Activated naive CD4-positive, alpha-beta T cell treated with anti-CD3 and anti-CD28 coated beads, Interleukin-2, amount 10 ng/mL, durations not matched to agents 7 days and 5 days (primary cell): ENCODE measurements around the gene STPG1.
A peak's percentile ranks its signal among the peaks of the same experiment; 100 is the strongest.
"Not testable (repeated sequence)": the region's sequence is repeated elsewhere in the genome, so short reads cannot be mapped to it uniquely, and the experiment has no call there.

Experiments
- CTCF ChIA-PET: fragments of 350-600 bp; sonication (Branson Sonifier 250); formaldehyde crosslinking; loops from one replicate; lab custom pipeline; 2021; ENCODE audit warnings: antibody characterized with exemption; lab: Charles Lee
- DNase-seq: peaks from one replicate; pipeline ENCODE4 v3.0.0-alpha.2; 2020
- H3K27ac Mint-ChIP-seq: one replicate; pipeline ENCODE4 v1.8.0; 2021; ENCODE audit warnings: mild to moderate bottlenecking, moderate library complexity, mixed read lengths
- H3K27me3 Mint-ChIP-seq: one replicate; pipeline ENCODE4 v1.8.0; 2021; ENCODE audit warnings: mild to moderate bottlenecking, mixed read lengths
- H3K36me3 Mint-ChIP-seq: one replicate; pipeline ENCODE4 v1.8.0; 2021; ENCODE audit warnings: mixed read lengths
- H3K4me1 Mint-ChIP-seq: one replicate; pipeline ENCODE4 v1.8.0; 2021; ENCODE audit warnings: mixed read lengths
- H3K4me3 Mint-ChIP-seq: one replicate; pipeline ENCODE4 v1.8.0; 2021; ENCODE audit warnings: mild to moderate bottlenecking, moderate library complexity, mixed read lengths
- H3K9me3 Mint-ChIP-seq: one replicate; pipeline ENCODE4 v1.8.0; 2021; ENCODE audit warnings: mixed read lengths

STPG1 gene, protein sequence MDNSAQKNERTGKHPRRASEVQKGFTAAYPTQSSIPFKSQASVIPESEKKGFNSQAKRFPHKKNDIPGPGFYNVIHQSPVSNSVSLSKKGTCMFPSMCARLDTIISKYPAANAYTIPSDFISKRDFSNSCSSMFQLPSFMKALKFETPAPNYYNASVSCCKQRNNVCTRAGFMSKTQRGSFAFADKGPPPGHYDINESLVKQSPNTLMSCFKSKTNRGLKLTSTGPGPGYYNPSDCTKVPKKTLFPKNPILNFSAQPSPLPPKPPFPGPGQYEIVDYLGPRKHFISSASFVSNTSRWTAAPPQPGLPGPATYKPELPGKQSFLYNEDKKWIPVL

DNA sequence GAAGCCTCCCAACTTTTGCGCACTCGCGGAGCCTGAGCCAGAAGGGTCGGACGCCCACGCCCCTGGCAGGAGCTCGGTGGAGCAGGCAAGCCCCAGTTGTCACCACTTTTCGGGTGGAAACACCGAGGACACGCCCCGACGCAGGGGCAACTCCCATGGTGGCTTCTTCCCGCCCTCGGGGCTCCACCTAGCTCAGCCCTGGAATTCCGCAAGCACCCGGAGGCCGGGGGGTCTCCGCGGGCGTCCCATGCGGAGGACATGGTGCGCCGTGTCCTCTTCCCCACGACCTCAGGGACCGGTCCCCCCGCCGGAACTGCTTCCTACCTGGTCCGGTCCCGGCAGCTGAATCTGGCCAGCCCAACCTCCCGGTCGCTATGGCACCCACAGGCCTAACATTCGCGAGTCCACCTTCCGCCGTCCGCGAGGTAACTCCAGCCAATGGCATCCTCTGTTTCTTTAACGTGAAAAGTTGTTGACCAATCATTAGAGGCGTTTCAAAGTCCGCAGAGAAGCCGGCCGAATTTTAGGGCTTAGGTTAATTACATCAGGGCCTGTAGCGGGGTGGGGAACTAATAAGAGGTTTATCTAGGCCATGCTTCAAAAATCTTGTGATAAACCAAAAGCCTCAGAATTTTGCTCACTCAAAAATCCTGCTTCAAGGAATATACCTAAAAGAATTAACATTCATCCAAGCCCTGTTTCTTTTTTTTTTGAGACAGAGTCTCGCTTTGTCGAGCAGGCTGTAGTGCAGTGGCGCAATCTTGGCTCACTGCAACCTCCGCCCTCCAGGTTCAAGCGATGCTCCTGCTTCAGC is at the start of gene STPG1:
Gene STPG1 (minus strand): TSS at position 433 of the 814 bp plus-strand sequence. CDS start 12,394 bp downstream, outside the sequence.
- Mint-ChIP-seq H3K36me3 (peaks cover 16% of the 10 kb centered on the region), H3K27me3 (no peaks in the 10 kb centered on the region), H3K9me3 (no peaks in the 10 kb centered on the region), H3K4me1 (peaks cover 55% of the 10 kb centered on the region), H3K4me3 (peak within 1 kb of the TSS; percentile 86), H3K27ac (peak within 1 kb of the TSS; percentile 81)
- peak; percentile 87 for DNase-seq
- CTCF ChIA-PET: interaction anchor here (1.0 to 5.4 kb wide), 9 partner anchors 22 to 275 kb away, joined by 3 to 72 read pairs (median 13); no protein-coding TSS in a partner anchor

DNA sequence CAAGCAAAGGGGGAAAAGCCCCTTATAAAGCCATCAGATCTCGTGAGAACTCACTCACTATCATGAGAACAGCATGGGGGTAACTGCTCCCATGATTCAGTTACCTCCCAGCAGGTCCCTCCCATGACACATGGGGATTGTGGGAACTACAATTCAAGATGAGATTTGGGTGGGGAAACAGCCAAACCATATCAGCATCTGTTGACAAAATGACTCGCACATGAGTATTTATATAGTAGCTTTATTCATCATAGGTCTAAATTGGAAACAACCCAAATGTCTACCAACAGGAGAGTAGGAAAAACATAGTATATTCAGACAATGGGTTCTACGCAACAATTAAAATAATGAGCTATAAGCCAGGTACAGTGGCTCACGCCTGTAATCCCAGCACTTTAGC is 48.5 kb upstream of the STPG1 start:
- H3K27ac Mint-ChIP-seq, DNase-seq, CTCF ChIA-PET, H3K4me3 Mint-ChIP-seq, H3K27me3 Mint-ChIP-seq: not testable (repeated sequence)
- Mint-ChIP-seq H3K9me3 (peaks cover 15% of the 10 kb centered on the region), H3K36me3 (peaks cover 84% of the 10 kb centered on the region), H3K4me1 (peaks cover 21% of the 10 kb centered on the region)

DNA sequence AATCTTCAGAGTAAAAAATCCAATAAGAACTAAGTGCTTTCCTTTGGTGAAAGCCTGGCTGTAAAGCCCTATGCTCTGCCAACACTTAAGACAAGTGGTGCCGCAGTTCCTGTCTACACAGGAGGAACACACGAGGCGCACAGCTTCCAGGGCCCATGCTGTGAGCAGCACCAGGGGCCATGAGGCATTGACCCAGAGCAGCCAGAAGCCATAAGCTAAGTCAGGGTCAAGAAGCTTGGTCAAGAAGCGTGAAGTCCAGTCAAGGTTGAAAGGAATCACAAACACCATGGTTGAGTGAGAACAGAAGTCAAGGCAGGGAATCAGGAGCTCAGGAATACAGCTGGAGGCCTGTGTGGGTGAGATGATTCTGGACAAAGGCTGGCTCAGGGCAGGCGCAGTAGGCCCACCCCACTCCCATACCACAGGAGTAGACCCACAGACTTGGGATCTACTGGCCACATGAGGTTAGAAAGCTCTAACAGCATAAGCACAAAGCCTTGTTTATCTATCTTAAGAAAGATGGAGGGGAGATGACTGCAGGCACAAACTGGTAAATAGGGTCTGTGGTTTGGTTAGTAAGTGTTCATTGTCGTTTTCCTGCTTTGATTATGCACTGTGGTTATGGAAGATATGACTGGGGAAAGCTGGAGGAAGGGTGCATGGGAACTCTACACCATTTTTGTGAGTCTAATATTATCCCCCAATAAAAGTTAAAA is 46.1 kb upstream of the STPG1 start:
- peaks cover 6% of the 10 kb centered on the region for H3K4me1 Mint-ChIP-seq
- peaks cover 15% of the 10 kb centered on the region for H3K9me3 Mint-ChIP-seq
- no peak for DNase-seq
- no peaks in the 10 kb centered on the region for H3K27me3 Mint-ChIP-seq
- H3K27ac Mint-ChIP-seq: no peak overlapping the region
- peaks cover 81% of the 10 kb centered on the region for H3K36me3 Mint-ChIP-seq
- CTCF ChIA-PET: interaction anchor here (0.7 to 1.6 kb wide), 4 partner anchors 17 to 128 kb away, joined by 3 to 4 read pairs (median 4); no protein-coding TSS in a partner anchor
- H3K4me3 Mint-ChIP-seq: no peak overlapping the region

DNA sequence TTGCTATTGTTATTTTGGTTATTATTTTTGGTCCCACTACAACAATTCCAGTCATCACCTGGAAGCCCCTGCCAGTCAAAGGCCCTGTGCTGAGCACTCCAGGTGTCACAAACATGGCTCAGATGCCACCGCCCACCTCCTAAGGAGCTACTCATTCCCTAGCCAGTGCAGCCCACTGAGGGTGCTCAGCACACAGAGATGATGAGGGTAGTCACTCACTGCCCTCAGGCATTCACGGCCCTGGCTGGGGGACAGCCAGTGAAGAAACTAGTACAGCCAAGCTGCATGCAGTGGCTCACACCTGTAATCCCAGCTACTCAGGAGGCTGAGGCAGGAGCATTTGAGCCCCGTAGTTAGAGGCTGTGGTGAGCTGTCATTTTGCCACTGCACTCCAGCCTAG is 44.3 kb upstream of the STPG1 start:
- Mint-ChIP-seq H3K4me1 (no peaks in the 10 kb centered on the region), H3K4me3 (no peak overlapping the region), H3K27ac (no peak overlapping the region), H3K27me3 (no peaks in the 10 kb centered on the region), H3K36me3 (peaks cover 83% of the 10 kb centered on the region), H3K9me3 (peaks cover 15% of the 10 kb centered on the region)
- CTCF ChIA-PET: interaction anchor here (0.5 to 1.6 kb wide), 3 partner anchors 9 to 68 kb away, joined by 3 to 5 read pairs (median 3); no protein-coding TSS in a partner anchor
- DNase-seq: no peak

DNA sequence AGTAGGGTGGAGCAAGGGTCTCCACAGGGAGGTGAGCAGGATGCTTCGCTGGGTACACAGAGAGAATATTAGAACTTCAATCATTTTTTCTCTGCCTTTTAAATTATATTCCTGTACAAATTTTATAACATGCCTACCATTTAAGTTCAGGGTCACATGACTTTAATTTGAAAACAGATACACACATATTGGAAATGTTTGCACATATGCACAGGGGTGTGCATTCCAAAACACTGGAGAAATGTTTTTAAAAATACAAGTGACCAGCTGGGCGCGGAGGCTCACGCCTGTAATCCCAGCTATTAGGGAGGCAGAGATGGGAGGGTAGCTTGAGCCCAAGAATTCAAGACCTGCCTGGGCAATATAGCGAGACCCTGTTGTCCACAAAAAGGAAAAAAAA is 41.7 kb upstream of the STPG1 start:
- Mint-ChIP-seq H3K27me3 (no peaks in the 10 kb centered on the region), H3K4me1 (no peaks in the 10 kb centered on the region), H3K36me3 (peaks cover 79% of the 10 kb centered on the region), H3K9me3 (no peaks in the 10 kb centered on the region), H3K27ac (no peak overlapping the region), H3K4me3 (no peak overlapping the region)
- DNase-seq: no peak
- CTCF ChIA-PET: interaction anchor here (0.7 kb wide), 1 partner anchor 69 kb away, joined by 4 read pairs; no protein-coding TSS in a partner anchor

DNA sequence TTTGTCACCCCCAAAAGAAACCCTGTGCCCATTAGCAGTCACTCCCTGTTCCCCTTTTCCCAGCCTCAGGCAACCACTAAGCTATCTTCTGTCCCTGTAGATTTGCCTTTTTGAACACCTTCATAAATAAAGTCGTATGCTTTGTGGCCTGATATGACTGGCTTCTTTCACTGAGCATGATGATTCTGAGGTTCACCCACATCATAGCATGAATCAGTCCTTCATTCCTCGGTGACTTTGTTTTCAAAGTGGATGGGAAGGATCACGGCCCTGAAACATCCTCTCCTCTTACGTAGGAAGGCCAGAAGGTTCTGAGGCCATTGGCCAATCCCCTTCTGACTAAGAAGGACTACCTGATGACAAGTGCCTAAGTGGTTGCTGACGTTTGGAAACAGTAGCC is 41.1 kb upstream of the STPG1 start:
- Mint-ChIP-seq H3K27ac (no peak overlapping the region), H3K4me3 (no peak overlapping the region), H3K9me3 (no peaks in the 10 kb centered on the region), H3K36me3 (peaks cover 79% of the 10 kb centered on the region), H3K4me1 (no peaks in the 10 kb centered on the region), H3K27me3 (no peaks in the 10 kb centered on the region)
- DNase-seq: no peak
- CTCF ChIA-PET: no interaction called here

DNA sequence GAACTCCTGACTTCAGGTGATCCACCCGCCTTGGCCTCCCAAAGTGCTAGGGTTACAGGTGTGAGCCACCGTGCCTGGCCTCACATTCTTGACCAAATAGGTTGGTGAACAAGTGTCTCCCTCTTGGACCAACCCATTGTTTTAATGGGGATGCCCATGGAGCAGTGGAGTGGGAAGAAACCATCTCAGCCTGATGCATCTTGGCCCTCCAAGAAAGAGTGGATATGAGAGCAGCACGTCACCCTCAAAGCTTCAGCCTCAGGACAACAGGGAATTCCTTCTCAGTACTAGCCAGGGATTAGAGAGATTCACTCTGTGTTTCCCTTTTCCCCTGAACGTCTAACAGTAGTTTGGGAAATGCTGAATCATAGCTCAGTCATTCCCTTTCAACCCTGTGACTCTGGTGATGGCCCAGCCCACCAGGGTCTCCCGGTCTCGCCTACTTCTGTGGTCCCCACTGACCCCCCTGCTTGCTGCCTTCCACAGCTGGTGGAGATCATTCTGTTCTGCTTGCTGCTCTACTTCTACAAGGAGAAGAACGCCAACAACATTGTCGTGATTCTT is 39.4 kb upstream of the STPG1 start:
- no peak overlapping the region for H3K27ac Mint-ChIP-seq

DNA sequence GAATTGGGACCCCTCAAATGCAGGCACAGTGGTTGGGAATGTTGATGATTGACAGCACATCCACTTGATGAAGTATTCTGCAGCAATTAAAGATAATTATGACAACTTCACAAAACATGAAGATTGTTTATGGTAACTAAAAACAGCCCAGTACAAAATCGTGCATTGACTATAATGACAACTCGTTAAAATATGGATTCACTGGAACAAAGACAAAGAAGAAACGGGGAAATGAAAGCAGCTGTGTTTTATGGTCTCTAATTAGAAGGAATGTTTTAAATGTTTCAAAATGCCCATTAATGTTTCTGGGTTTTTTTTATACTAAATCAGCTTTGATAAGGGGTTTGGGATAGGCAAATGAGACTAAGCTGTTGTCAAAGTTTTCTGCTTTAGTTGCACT is 38.2 kb upstream of the STPG1 start:
- H3K4me1 Mint-ChIP-seq: no peaks in the 10 kb centered on the region
- DNase-seq: no peak
- peaks cover 65% of the 10 kb centered on the region for H3K36me3 Mint-ChIP-seq
- H3K4me3 Mint-ChIP-seq: no peak overlapping the region
- H3K27me3 Mint-ChIP-seq: no peaks in the 10 kb centered on the region
- H3K9me3 Mint-ChIP-seq: no peaks in the 10 kb centered on the region
- no peak overlapping the region for H3K27ac Mint-ChIP-seq
- CTCF ChIA-PET: no interaction called here

More for the DNA sequence above, 39.4 kb upstream of the STPG1 start:
- CTCF ChIA-PET: no interaction called here
- DNase-seq: no peak
- Mint-ChIP-seq H3K4me3 (no peak overlapping the region), H3K36me3 (peaks cover 71% of the 10 kb centered on the region), H3K27me3 (no peaks in the 10 kb centered on the region), H3K4me1 (no peaks in the 10 kb centered on the region), H3K9me3 (no peaks in the 10 kb centered on the region)

DNA sequence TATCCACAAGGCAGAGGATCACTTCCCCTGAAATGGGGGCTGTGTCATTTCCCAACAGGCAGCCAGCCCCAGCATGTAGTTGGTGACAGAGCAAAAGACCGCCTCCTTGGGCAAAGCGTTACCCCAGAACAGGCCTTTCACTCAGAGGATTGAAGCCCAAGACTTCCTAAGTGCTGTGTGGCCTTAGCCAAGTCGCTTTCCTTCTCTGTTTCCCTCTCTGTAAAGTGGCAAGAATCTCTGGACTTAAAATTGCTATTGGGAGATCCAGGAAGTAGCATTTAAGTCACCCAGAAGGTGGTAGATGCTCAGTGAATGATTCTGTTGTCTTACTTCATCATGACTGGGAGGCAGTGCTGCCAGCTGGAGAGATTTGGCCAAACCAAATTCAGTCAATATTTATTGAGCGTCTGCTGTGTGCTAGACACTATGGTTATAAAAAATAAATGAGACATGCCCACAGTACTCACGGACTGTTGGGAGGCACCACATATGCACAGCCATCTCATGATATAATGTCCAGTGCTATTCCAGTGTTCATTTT is 37.3 kb upstream of the STPG1 start:
- Mint-ChIP-seq H3K27me3 (no peaks in the 10 kb centered on the region), H3K27ac (no peak overlapping the region), H3K4me3 (no peak overlapping the region), H3K9me3 (no peaks in the 10 kb centered on the region), H3K4me1 (no peaks in the 10 kb centered on the region), H3K36me3 (peaks cover 67% of the 10 kb centered on the region)
- CTCF ChIA-PET: no interaction called here
- DNase-seq: no peak

DNA sequence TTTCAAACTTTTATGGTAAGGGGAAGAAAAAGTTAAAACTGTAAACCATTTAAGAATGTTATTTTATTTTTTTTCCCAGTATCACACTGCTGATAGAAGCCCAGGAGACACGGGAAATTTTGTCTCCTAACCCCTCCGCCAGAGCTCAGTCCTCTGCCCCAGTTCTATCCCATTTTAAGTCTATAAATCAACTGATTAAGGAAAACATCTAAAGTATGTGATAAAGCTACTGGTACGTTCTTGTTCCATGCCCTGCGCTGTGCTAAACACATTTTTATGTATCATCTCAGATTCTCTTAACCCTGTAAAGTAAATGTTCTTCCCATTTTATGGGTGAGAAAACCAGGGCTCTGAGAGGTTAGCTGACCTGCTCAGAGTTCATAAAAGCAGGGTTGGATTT is 36.7 kb upstream of the STPG1 start:
- H3K27ac Mint-ChIP-seq: no peak overlapping the region
- CTCF ChIA-PET: no interaction called here
- H3K36me3 Mint-ChIP-seq: peaks cover 70% of the 10 kb centered on the region

DNA sequence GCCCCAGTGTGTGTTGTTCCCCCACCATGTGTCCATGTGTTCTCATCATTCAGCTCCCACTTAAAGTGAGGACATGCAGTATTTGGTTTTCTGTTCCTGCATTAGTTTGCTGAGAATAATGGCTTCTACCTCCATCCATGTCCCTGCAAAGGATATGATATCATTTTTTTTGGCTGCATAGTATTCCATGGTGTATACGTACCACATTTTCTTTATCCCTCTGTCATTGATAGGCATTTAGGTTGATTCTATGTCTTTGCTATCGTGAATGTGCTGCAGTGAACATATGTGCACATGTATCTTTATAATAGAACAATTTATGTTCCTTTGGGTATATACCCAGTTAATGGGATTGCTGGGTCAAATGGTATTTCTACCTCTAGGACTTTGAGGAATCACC is 32.9 kb upstream of the STPG1 start:
- H3K27me3 Mint-ChIP-seq, DNase-seq, CTCF ChIA-PET, H3K4me1 Mint-ChIP-seq, H3K4me3 Mint-ChIP-seq, H3K9me3 Mint-ChIP-seq: not testable (repeated sequence)
- peaks cover 65% of the 10 kb centered on the region for H3K36me3 Mint-ChIP-seq
- peak overlapping the region; percentile 82 for H3K27ac Mint-ChIP-seq

More for the DNA sequence above, 36.7 kb upstream of the STPG1 start:
- H3K9me3 Mint-ChIP-seq: no peaks in the 10 kb centered on the region
- H3K4me1 Mint-ChIP-seq: no peaks in the 10 kb centered on the region
- no peaks in the 10 kb centered on the region for H3K27me3 Mint-ChIP-seq
- DNase-seq: no peak
- H3K4me3 Mint-ChIP-seq: no peak overlapping the region

DNA sequence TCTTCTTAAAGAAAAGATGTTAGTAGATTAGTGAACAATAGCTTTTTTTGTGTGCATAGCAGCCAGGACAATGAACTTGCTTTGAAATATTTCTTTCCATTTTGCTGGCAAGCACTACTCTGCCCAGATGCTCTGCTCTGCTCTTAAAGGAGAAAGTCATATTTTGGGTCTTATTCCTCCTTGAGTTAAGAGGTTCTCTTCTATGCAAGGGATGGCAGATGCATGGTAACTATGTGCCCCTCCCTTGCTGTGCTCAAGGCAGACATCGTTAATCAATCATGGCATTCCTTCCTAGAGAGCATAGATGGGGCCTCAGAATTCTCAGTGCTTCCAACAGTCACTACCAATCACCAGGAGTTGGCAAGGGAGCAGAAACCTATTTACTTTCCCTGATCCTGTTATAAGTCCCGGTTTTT is 29.7 kb upstream of the STPG1 start:
- Mint-ChIP-seq H3K27ac (peak overlapping the region; percentile 7), H3K4me3 (no peak overlapping the region)

DNA sequence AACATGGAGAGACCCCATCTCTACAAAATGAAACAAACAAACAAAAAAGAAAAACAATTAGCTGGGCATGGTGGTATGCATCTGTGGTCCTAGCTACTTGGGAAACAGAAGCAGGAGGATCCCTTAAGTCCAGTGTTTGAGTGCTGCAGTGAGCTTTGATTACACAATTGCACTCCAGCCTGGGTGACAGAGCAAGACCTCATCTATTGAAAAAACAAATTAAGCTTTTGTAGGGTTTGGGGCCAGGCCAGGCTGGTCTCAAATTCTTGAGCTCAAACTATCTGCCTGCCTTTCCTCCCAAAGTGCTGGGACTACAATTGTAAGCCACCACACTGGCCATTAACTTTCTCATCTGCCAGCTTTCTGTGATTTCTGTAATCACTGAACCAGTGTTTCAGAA is 29.2 kb upstream of the STPG1 start:
- peak overlapping the region; percentile 7 for H3K27ac Mint-ChIP-seq

More for the DNA sequence above, 29.7 kb upstream of the STPG1 start:
- H3K36me3 Mint-ChIP-seq: peaks cover 57% of the 10 kb centered on the region
- DNase-seq: no peak
- H3K4me1 Mint-ChIP-seq: peaks cover 3% of the 10 kb centered on the region
- CTCF ChIA-PET: no interaction called here
- H3K9me3 Mint-ChIP-seq: no peaks in the 10 kb centered on the region
- no peaks in the 10 kb centered on the region for H3K27me3 Mint-ChIP-seq

More for the DNA sequence above, 29.2 kb upstream of the STPG1 start:
- peaks cover 57% of the 10 kb centered on the region for H3K36me3 Mint-ChIP-seq
- H3K9me3 Mint-ChIP-seq: no peaks in the 10 kb centered on the region
- peaks cover 3% of the 10 kb centered on the region for H3K4me1 Mint-ChIP-seq
- no peaks in the 10 kb centered on the region for H3K27me3 Mint-ChIP-seq
- DNase-seq: no peak
- H3K4me3 Mint-ChIP-seq: no peak overlapping the region
- CTCF ChIA-PET: interaction anchor here (1.3 kb wide), 1 partner anchor 24 kb away, joined by 4 read pairs; no protein-coding TSS in a partner anchor
